GM19239 (cell line): ENCODE data around the gene CLRN3.

Experiments used
- DNase-seq: peaks from one replicate; pipeline ENCODE4 v3.0.0; 2011; ENCODE audit warnings: low spot score; ENCODE audit not compliant: insufficient read length
- FAIRE-seq: peaks from 2 replicates; lab custom pipeline; 2011; peaks lifted over from hg19 to GRCh38; lab: Jason Lieb, UNC

Gene CLRN3

DNA sequence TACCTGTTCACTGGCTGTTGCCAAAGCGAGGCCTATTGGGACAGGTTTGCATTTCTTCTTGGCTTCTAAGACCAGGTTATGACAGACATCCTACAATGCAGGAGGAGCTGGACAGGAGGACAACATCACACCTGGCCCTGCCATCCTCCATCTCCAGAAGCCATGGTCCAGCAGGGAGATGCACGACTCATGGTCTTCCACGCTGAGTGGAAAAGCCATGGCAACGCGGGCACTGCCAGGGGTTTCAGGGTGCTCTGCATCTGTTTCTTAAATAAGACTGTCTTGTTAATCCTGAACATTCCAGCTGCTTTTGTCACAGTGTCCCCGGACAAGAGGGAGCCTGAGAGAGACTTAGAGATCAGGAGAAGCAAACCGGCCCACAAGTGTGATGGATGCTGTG is 40.3 kb downstream of the CLRN3 start:
- FAIRE-seq (no peak), DNase-seq (no peak)

DNA sequence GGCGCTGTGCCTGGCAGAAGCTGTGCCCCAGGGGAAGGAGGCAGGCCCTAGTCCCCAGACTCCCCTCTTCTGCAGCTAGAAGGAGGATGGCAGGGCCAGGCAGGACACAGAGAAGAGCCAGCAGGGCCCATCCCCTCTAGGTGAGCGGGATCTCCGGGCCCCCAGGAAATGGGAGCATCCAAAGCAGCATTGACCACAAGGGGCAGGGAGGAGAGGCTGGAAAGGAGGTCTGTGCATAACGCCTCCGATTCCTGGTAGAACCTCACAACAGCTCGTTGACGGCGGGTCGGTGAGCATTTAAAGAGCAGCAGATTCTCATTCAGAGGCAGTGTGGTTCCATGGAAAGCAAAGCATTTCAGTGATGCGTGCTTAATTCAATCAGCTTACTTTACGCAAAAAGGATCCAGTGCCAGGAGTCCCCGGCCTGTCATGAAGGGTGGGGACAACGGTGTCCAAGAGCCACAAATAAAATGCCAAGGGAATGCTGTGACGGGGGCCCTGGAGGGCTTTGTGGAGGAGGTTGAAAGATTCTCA is 41.0 kb downstream of the CLRN3 start:
- DNase-seq = no peak
- FAIRE-seq = no peak

DNA sequence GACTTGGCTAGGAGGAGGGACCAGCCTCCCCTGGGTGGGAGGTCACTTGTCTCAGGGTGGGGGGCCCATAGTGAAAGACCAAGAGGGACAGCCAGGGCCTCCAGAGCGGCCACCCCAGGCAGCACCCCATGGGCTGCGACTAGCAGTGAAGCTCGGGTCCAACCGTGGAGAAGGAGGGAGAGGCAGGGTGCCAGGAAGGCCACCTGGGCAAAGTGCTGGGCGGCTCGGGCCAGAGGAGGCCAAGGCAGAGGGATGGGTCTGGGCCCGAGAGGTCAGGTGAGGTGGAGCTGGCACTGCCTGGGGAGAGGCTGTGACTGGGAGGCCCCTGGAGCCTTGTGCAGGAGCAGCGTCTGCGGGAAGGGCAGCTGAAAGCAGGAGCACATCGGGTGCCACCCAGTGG is 41.8 kb downstream of the CLRN3 start:
- FAIRE-seq = no peak
- no peak for DNase-seq

DNA sequence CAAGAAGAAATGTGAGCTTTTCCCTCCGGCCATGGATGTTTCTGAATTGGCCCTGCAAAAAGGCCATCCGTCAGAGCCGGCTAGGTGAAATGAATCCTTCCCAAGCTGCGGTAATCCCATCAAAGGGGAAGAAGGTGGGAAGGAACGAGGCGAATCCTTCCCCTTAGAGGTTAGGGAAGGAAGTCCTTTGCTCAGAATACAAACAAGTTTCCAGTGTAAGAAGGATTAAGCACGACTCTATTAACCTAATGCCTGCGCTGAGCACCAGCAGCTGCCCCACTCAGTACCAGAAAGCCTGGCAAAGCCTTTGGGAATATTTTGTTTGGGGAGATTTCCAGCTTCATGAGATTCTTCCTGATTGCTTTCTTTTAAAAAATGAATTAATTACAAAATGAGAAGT is 42.8 kb downstream of the CLRN3 start:
- FAIRE-seq = no peak
- DNase-seq = no peak

DNA sequence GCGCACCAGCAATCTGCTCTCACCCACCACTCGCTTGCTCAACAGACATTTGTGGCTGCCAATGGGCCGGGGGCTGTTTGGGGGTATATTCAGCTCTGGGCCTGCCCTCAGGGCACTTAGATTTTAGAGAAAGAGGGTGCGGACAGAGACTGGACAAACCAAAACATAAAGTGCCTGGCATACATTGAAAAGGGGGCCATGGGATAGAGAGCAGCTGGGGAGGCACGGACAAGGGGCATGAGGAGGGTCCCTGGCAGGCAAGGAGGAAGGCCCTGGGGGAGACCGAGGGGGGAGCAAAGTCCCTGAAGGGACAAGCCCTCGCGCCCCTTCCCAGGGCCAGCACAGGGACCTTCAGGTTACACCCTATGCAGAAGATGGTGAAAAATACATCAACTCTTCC is 43.5 kb downstream of the CLRN3 start:
- DNase-seq (no peak), FAIRE-seq (no peak)

DNA sequence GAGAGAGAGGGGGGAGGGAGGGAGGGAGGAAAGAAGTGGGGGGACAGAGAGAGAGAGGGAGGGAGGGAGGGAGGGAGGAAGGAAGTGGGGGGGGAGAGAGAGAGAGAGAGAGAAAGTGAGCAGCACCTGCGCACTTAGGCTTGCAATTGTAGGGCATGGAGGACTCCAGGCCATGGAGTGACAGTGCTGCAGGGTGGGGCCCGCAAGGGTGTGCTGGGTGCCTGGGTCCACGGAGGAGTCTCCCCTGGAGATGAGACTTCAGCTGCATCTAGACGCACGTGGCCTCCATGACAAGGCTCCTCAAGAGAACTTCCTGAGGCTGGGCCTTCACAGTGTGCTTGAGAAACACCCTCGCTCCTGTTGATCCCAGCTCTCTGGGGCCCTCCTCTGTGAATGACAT is 44.5 kb downstream of the CLRN3 start:
- DNase-seq (no peak), FAIRE-seq (no peak)

DNA sequence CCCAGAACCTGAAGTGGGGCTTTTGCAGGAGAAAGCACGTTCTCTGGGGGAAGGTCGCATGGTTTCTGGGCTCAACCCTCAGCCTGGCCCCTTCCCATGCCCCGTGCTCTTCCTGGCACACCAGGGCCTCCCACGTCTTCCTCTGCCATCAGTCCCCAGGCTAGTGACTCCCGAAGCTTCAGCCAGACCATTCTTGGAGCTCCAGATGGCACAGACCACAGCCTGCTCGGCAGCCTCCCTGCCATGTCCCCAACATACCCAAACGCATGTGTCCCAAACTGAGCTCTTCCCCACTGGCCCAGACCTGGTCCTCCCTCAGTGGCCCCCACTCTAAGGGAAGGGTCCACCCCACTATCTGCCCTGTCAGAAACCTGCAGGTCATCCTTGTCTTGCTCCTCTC is 47.0 kb downstream of the CLRN3 start:
- FAIRE-seq (no peak), DNase-seq (no peak)

DNA sequence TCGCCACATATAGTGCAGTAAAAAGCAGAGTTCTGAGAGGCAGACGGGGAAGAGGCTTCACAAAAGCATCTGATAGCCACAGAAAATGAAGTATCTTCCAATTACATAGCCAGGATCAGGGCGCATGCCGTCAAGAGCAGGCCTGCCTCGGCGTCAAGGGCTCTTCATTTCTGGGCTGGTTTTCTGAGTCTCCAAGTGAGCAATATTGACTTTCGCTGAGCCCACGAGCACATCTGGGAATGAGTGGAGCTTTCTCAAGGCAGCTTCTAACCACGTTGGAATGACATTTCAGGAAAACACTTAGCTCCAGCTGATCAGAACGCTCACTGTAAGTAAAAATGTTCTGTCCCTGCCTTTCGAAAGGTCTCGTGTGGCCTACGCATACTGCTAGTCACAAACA is 51.9 kb downstream of the CLRN3 start:
- FAIRE-seq = no peak
- DNase-seq = no peak

DNA sequence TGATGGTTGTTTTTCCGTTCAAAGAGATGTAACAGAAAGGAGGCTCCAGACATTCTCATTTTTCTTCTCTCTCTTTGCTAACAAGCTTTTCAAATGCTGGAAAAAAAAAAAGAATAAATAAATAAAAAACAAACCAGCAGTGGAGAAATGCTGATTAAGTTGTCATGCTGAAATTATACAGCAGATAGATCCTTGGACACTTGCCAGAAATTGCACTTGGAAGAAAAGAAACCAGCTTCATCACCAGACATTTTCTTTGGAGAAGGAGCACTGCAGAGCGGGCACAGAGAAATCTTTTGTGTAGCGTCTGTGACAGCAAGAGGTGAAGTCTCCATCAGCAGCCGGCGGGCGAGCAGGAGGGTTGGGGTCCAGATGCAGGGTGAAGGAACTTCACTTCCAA is 55.8 kb downstream of the CLRN3 start:
- DNase-seq (no peak), FAIRE-seq (no peak)

DNA sequence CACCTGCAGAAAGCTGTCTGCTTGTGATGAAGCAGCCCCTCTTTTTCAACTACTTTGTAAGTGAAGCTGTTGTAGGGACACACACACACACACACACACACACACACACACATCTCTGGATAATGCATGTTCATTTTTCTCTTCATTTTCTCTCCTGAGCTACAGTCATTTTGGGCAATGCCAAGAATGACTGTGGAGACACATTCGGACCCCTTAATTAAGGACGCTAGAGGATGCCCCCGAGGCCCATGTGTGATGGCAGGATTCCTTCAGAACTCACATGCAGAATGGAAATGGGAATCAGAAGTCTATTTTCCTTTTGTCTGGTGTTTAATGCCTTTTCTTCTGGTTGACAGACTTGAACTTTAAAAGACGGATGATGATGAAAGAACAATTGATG is 56.6 kb downstream of the CLRN3 start:
- FAIRE-seq (no peak), DNase-seq (no peak)

DNA sequence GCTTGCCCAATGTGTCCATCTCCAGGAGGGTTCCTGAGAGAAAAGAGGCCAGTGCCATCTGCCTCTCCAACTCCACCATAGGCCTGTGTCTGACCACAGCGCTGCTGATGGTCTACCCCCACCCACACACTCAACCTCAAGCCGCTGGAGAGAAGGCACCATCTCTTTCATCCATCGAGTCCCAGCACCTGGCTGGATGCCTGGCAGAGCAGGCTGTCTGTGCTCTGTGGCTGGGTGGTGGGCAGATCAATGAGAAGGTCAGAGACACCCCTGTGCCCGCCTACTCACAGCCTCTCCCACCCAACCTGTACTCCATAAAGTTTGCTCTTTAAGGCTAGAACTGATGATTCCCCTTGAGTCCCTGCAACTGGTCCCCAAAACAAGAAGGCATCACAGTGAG is 58.0 kb downstream of the CLRN3 start:
- DNase-seq (no peak), FAIRE-seq (no peak)

DNA sequence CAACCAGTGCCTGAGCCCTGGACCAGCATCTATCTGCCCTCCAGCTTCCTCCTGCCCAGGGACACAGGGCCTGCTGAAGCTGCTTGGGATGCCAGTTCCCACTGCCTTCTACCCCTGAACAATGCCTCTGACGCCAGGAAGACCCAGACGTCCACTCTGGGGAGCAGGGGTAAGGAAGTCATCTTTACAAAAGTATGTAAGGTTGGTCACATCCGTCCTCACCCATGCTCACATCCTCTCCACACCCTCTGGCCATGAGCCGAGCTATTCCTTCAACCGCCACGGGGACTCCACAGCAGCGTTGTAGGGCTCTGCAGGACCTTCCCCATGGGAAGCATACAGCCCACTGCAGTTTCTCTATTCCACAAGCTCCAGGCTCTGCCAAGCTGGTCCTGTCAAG is 58.5 kb downstream of the CLRN3 start:
- DNase-seq (no peak), FAIRE-seq (no peak)

DNA sequence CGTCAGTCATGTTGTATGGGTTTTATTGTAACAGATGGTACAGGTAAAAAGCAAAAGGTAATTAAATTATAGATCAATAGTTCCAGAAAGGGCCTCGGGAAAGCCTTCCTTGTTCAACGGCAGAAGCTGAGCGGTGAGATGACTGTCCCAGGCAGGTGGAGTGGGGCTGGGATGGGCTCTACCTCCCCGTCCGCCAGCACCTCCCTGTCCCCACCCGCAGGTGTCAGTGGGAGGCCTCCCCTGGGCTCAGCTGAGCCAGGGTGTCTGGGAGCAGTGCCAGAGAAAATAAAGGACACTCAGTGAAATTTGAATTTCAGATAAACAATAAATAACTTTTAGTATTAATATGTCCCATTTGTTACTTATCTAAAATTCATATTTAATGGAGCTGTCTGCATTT is 58.9 kb downstream of the CLRN3 start:
- FAIRE-seq = no peak
- DNase-seq = no peak

DNA sequence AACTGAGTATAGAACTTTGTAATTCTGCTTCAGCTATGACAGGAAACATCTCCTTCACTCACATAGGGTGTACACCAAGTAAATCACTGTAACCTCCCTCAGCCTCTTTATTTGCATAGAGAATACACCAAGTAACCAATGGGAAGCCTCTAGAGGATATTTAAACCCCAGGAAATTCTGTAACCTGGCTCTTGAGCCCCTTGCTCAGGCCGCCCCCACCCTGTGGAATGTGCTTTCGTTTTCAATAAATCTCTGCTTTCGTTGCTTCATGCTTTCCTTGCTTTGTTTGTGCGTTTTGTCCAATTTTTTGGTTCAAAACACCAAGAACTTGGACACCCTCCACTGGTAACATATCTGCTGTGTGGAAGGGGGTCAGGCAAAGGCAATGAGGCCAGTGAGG is 60.2 kb downstream of the CLRN3 start:
- DNase-seq = no peak
- FAIRE-seq = no peak

DNA sequence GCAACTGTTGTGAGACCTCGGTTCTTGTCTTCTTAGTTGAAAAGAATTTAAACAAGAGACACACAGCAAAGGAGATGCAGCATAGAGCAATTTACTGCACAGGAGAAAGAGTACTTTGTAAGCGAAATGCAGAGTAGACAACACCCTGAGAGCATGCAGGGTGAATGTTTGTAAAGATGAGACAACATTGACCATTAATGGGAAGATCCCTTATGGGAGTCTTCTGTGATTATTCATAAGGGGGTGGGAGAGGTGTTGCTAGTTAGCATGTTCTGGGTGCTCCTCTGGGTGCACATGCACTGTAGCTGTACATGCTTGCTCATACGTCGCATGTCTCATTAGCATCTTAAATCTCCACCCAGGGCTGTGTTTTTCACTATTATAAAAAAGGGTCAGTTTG is 62.3 kb downstream of the CLRN3 start:
- FAIRE-seq (no peak), DNase-seq (no peak)
